ENCODE results near the gene AHCYL2.

DNA sequence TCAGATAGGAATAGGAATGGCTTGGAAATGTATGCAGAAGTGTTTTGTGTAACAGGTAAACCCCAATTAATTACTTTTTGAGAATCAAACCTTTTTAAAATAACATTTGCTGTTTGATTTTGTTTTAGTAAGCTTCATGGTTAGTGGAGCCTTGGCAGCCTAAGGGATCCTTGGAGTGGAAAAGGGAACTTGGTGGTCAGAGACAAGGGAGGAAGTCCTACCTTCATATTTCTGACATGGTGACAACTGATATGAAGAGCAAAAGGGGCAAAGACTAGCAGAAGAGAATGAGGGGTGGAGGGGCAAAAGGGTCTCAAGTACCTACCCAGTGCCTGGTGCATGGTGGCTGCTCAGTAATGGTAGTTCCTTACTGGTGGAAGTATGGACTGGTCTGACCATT lies 32.3 kb downstream of the AHCYL2 start:
- TF ChIP-seq POLR2A (IDR thresholded peaks at IDR 0.05): no peak
- TF ChIP-seq, protein P1, sequence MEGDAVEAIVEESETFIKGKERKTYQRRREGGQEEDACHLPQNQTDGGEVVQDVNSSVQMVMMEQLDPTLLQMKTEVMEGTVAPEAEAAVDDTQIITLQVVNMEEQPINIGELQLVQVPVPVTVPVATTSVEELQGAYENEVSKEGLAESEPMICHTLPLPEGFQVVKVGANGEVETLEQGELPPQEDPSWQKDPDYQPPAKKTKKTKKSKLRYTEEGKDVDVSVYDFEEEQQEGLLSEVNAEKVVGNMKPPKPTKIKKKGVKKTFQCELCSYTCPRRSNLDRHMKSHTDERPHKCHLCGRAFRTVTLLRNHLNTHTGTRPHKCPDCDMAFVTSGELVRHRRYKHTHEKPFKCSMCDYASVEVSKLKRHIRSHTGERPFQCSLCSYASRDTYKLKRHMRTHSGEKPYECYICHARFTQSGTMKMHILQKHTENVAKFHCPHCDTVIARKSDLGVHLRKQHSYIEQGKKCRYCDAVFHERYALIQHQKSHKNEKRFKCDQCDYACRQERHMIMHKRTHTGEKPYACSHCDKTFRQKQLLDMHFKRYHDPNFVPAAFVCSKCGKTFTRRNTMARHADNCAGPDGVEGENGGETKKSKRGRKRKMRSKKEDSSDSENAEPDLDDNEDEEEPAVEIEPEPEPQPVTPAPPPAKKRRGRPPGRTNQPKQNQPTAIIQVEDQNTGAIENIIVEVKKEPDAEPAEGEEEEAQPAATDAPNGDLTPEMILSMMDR (IDR thresholded peaks at IDR 0.05): no peak
- TF ChIP-seq EP300 (IDR thresholded peaks at IDR 0.05): no peak

Data from gastroesophageal sphincter (tissue), 3 donors.